ENCODE data around the gene HPX. TPM values are rescaled to one million over a fixed set of nuclear protein-coding genes. Genes with fewer than 3 reads are reported as not detected.
A peak's percentile ranks its signal among the peaks of the same experiment; 100 is the strongest.

Gene HPX
- total and polyA plus RNA-seq, 2 of the 13 experiments (the other 11 are each of a cell fraction or from before 2014, with no cell fraction given) = 9.2 to 57.4 TPM

DNA sequence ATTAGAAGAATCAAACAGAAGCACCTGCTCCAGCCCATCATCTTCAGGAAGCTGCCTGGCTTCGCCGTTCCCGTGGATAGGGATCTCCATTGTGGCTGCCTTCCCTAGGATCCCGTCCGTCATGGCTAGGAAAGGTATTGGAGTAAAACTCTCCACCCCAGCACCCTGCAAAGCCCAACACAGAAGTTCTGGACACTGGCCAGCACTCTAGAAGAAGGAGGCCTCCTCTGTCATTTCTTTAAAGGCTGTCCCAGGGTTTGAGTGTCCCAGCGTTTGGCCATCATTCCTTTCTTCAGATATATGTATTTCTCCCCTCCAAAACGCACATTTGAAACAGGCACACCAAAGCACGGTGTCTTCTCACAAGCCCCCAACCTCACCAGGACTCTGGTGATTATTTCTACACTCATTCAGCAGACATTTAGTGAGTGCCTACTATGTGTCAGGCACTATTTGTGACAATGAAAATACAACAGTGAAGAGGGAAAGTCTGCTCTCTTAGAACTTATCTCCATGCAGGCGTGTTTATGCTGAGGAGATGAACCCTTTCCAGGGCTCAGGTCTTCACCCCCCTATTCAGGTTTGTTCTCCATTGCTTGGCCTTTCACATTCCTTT lies 39.6 kb upstream of the HPX start (continued):
- TF ChIP-seq, protein P1, sequence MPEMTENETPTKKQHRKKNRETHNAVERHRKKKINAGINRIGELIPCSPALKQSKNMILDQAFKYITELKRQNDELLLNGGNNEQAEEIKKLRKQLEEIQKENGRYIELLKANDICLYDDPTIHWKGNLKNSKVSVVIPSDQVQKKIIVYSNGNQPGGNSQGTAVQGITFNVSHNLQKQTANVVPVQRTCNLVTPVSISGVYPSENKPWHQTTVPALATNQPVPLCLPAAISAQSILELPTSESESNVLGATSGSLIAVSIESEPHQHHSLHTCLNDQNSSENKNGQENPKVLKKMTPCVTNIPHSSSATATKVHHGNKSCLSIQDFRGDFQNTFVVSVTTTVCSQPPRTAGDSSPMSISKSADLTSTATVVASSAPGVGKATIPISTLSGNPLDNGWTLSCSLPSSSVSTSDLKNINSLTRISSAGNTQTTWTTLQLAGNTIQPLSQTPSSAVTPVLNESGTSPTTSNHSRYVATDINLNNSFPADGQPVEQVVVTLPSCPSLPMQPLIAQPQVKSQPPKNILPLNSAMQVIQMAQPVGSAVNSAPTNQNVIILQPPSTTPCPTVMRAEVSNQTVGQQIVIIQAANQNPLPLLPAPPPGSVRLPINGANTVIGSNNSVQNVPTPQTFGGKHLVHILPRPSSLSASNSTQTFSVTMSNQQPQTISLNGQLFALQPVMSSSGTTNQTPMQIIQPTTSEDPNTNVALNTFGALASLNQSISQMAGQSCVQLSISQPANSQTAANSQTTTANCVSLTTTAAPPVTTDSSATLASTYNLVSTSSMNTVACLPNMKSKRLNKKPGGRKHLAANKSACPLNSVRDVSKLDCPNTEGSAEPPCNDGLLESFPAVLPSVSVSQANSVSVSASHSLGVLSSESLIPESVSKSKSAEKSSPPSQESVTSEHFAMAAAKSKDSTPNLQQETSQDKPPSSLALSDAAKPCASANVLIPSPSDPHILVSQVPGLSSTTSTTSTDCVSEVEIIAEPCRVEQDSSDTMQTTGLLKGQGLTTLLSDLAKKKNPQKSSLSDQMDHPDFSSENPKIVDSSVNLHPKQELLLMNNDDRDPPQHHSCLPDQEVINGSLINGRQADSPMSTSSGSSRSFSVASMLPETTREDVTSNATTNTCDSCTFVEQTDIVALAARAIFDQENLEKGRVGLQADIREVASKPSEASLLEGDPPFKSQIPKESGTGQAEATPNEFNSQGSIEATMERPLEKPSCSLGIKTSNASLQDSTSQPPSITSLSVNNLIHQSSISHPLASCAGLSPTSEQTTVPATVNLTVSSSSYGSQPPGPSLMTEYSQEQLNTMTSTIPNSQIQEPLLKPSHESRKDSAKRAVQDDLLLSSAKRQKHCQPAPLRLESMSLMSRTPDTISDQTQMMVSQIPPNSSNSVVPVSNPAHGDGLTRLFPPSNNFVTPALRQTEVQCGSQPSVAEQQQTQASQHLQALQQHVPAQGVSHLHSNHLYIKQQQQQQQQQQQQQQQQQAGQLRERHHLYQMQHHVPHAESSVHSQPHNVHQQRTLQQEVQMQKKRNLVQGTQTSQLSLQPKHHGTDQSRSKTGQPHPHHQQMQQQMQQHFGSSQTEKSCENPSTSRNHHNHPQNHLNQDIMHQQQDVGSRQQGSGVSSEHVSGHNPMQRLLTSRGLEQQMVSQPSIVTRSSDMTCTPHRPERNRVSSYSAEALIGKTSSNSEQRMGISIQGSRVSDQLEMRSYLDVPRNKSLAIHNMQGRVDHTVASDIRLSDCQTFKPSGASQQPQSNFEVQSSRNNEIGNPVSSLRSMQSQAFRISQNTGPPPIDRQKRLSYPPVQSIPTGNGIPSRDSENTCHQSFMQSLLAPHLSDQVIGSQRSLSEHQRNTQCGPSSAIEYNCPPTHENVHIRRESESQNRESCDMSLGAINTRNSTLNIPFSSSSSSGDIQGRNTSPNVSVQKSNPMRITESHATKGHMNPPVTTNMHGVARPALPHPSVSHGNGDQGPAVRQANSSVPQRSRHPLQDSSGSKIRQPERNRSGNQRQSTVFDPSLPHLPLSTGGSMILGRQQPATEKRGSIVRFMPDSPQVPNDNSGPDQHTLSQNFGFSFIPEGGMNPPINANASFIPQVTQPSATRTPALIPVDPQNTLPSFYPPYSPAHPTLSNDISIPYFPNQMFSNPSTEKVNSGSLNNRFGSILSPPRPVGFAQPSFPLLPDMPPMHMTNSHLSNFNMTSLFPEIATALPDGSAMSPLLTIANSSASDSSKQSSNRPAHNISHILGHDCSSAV (CRISPR knock-in tag; IDR thresholded peaks at IDR 0.05; ENCODE audit: borderline replicate concordance) = 0 out of 2 replicates have a peak, but pooled peaks have one; percentile 20

DNA sequence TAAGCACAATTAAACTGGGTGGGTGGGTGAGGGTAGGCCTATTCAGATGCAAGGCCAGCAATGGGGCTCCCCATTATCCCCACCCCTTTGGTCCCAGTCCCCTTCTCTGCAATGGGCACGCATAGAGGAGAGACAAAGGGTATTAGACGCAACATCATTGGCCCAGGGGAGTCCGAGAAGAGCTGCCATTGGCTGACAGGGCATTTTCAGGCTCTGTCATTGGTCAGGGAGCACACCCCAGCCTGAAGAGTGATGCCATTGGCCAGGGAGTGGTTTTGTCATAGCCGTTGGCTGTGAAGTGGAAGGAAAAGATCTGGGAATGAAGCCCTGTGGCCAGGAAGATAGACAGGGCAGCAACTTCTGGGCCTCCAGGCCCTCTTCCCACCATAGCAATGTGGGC lies 35.8 kb upstream of the HPX start:
- Histone ChIP-seq H3K4me3 (replicated peaks in 1 of 3; ENCODE audit: insufficient read depth in 1 of 3, low read depth in 2 of 3, low read length in 3 of 3) (no peak overlapping the region), H3K27me3 (ENCODE audit: control insufficient read depth in 1 of 2, insufficient read depth in 2 of 2, low read length in 2 of 2) (no peaks in the 10 kb centered on the region; a peak in 1 of 5 replicates), H3K4me2 (ENCODE audit: low read depth, low read length) (no peak overlapping the region), H3K79me2 (ENCODE audit: insufficient read depth, low read length) (peaks cover 19% of the 10 kb centered on the region), H3K27ac (ENCODE audit: extremely low read length, insufficient read depth, low read length) (peak overlapping the region; percentile 30), H3K4me1 (ENCODE audit: insufficient read depth, low read length) (peaks cover 52% of the 10 kb centered on the region), H3K36me3 (replicated peaks in 1 of 2; ENCODE audit: control insufficient read depth in 1 of 2, insufficient read depth in 2 of 2, low read length in 2 of 2) (peaks cover 9 to 25% of the 10 kb centered on the region in 2 experiments), H3K9ac (ENCODE audit: insufficient read depth, low read depth, low read length) (no peak overlapping the region), H2AFZ (ENCODE audit: low read length) (no peak overlapping the region), H3K9me3 (ENCODE audit: low read length) (no peaks in the 10 kb centered on the region), H4K20me1 (ENCODE audit: insufficient read depth, low read length) (no peaks in the 10 kb centered on the region; the same call in 1 of the 2 replicates)
- POLR2A ChIA-PET = interaction anchor here (1.1 to 2.2 kb wide), 3 partner anchors 8 to 205 kb away, joined by 3 to 13 read pairs (median 4); no protein-coding TSS in a partner anchor
- 100% methylated on average over 1 of the region's 4 CpGs for WGBS (ENCODE audit: low lambda C conversion rate)
- no peak for ATAC-seq
- DNase-seq (ENCODE audit: low spot score) = no peak
- in situ Hi-C loops (cut with HindIII; ENCODE audit: extremely low pct_ligation_motif_present, low pct_unique_long_range_greater_than_20kb) (no loop called here), intact Hi-C loops (cut with micrococcal nuclease; ENCODE audit: unreplicated experiment) (no loop called here)
- TF ChIP-seq ZSCAN29 (CRISPR knock-in tag; conservative IDR thresholded peaks at IDR 0.05) (no peak), NFYC (CRISPR knock-in tag; IDR thresholded peaks at IDR 0.05) (peak; percentile 19; the same call in 1 of the 2 replicates)
- no peak for FAIRE-seq
- CTCF ChIA-PET (ENCODE audit: low intra/inter-chr PET ratio, low total read pairs) = no interaction called here
- no TSS peak for BruUV-seq (replicated peaks)

All from HepG2 (cell line).